HG02588 (cell line): ENCODE data around the gene LMX1B.

Experiments
- ATAC-seq: cut with Tn5 transposase; IDR thresholded peaks from one replicate; pipeline ENCODE4 v1.9.1; 2021; ENCODE audit warnings: mild to moderate bottlenecking, moderate library complexity; ENCODE audit not compliant: unreplicated experiment

The LMX1B gene

GRCh38 chr9:126674365-126675146 is 60.8 kb downstream of the LMX1B start:
- ATAC-seq: no peak

- no peak for ATAC-seq
Measured at GRCh38 chr9:126675147-126675467, 61.4 kb downstream of the LMX1B start.

- no peak for ATAC-seq
Measured at GRCh38 chr9:126676102-126676684, 62.5 kb downstream of the LMX1B start.

GRCh38 chr9:126676685-126677143 is 63.0 kb downstream of the LMX1B start:
- no peak for ATAC-seq

GRCh38 chr9:126677188-126678084 is 63.7 kb downstream of the LMX1B start:
- no peak for ATAC-seq

GRCh38 chr9:126678989-126679388 is 65.3 kb downstream of the LMX1B start:
- no peak for ATAC-seq

GRCh38 chr9:126681336-126681735 is 67.6 kb downstream of the LMX1B start:
- no peak for ATAC-seq

GRCh38 chr9:126682113-126682810 is 68.5 kb downstream of the LMX1B start:
- ATAC-seq: no peak

GRCh38 chr9:126682928-126683697 is 69.4 kb downstream of the LMX1B start:
- no peak for ATAC-seq

- ATAC-seq: no peak
Measured at GRCh38 chr9:126683698-126684044, 69.9 kb downstream of the LMX1B start.

- no peak for ATAC-seq
Measured at GRCh38 chr9:126684345-126684744, 70.6 kb downstream of the LMX1B start.

- ATAC-seq: no peak
Measured at GRCh38 chr9:126684965-126685465, 71.3 kb downstream of the LMX1B start.

GRCh38 chr9:126687930-126688461 is 74.3 kb downstream of the LMX1B start:
- no peak for ATAC-seq

- ATAC-seq: no peak
Measured at GRCh38 chr9:126688617-126689016, 74.9 kb downstream of the LMX1B start.

- no peak for ATAC-seq
Measured at GRCh38 chr9:126689027-126689825, 75.5 kb downstream of the LMX1B start.

- no peak for ATAC-seq
Measured at GRCh38 chr9:126690431-126691051, 76.8 kb downstream of the LMX1B start.

GRCh38 chr9:126692041-126692758 is 78.5 kb downstream of the LMX1B start:
- ATAC-seq: no peak
